Stimulated activated CD4-positive, alpha-beta T cell treated with anti-CD3 and anti-CD28 coated beads, Interleukin-12 subunit alpha, Interleukin-12 subunit beta, amount 100 ng/mL, for 24 hours (primary cell): ENCODE results near the gene YTHDF2.
"Not testable (repeated sequence)": the region's sequence is repeated elsewhere in the genome, so short reads cannot be mapped to it uniquely, and the experiment has no call there.

Experiments used
- DNase-seq, 2 experiments: peaks; one replicate each; pipeline ENCODE4 v3.0.0-alpha.2; 2020; ENCODE audit warnings: low read depth in 2 of 2

Gene YTHDF2

GRCh38 chr1:28736450-28737306 is at the start of gene YTHDF2:
Gene YTHDF2, plus strand, starts transcription at chr1:28736940. Its CDS starts 181 bp downstream, at chr1:28737121.
- peak; percentile 95 to 98 for DNase-seq

GRCh38 chr1:28691627-28692026 is 45.1 kb upstream of the YTHDF2 start:
- not testable (repeated sequence) for DNase-seq

GRCh38 chr1:28703629-28704028 is 33.1 kb upstream of the YTHDF2 start:
- DNase-seq, result no peak

GRCh38 chr1:28716336-28716735 is 20.4 kb upstream of the YTHDF2 start:
- DNase-seq, result no peak

- no peak for DNase-seq
These were observed 18.6 kb upstream of the YTHDF2 start for GRCh38 chr1:28718166-28718565.

- DNase-seq, result no peak
These were observed 18.0 kb upstream of the YTHDF2 start for GRCh38 chr1:28718586-28719331.

GRCh38 chr1:28719332-28719619 is 17.5 kb upstream of the YTHDF2 start:
- no peak for DNase-seq

GRCh38 chr1:28720376-28720775 is 16.4 kb upstream of the YTHDF2 start:
- DNase-seq, result no peak

- not testable (repeated sequence) for DNase-seq
These were observed 14.8 kb upstream of the YTHDF2 start for GRCh38 chr1:28721927-28722326.

- not testable (repeated sequence) for DNase-seq
These were observed 11.4 kb upstream of the YTHDF2 start for GRCh38 chr1:28725365-28725764.

GRCh38 chr1:28735961-28736449 is 735 bp upstream of the YTHDF2 start:
- no peak for DNase-seq

- peak; percentile 17 to 32 for DNase-seq
These were observed 780 bp downstream of the YTHDF2 start for GRCh38 chr1:28737307-28738132.

GRCh38 chr1:28740118-28740517 is 3.4 kb downstream of the YTHDF2 start:
- DNase-seq, result no peak

- DNase-seq, result no peak
These were observed 7.4 kb downstream of the YTHDF2 start for GRCh38 chr1:28744184-28744583.

- DNase-seq, result no peak
These were observed 9.0 kb downstream of the YTHDF2 start for GRCh38 chr1:28745653-28746173.

- DNase-seq, result no peak
These were observed 13.6 kb downstream of the YTHDF2 start for GRCh38 chr1:28750330-28750729.

GRCh38 chr1:28750771-28751294 is 14.1 kb downstream of the YTHDF2 start:
- not testable (repeated sequence) for DNase-seq

- DNase-seq, result no peak
These were observed 14.7 kb downstream of the YTHDF2 start for GRCh38 chr1:28751315-28752060.

GRCh38 chr1:28755701-28756100 is 19.0 kb downstream of the YTHDF2 start:
- no peak for DNase-seq

- no peak for DNase-seq
These were observed 20.1 kb downstream of the YTHDF2 start for GRCh38 chr1:28756846-28757245.

GRCh38 chr1:28758420-28758819 is 21.7 kb downstream of the YTHDF2 start:
- no peak for DNase-seq
